ENCODE data around the gene RBL2. TPM values are rescaled to one million over a fixed set of nuclear protein-coding genes. Genes with fewer than 3 reads are reported as not detected.
A peak's percentile ranks its signal among the peaks of the same experiment; 100 is the strongest.
"Not testable (repeated sequence)": the region's sequence is repeated elsewhere in the genome, so short reads cannot be mapped to it uniquely, and the experiment has no call there.

The RBL2 gene, protein sequence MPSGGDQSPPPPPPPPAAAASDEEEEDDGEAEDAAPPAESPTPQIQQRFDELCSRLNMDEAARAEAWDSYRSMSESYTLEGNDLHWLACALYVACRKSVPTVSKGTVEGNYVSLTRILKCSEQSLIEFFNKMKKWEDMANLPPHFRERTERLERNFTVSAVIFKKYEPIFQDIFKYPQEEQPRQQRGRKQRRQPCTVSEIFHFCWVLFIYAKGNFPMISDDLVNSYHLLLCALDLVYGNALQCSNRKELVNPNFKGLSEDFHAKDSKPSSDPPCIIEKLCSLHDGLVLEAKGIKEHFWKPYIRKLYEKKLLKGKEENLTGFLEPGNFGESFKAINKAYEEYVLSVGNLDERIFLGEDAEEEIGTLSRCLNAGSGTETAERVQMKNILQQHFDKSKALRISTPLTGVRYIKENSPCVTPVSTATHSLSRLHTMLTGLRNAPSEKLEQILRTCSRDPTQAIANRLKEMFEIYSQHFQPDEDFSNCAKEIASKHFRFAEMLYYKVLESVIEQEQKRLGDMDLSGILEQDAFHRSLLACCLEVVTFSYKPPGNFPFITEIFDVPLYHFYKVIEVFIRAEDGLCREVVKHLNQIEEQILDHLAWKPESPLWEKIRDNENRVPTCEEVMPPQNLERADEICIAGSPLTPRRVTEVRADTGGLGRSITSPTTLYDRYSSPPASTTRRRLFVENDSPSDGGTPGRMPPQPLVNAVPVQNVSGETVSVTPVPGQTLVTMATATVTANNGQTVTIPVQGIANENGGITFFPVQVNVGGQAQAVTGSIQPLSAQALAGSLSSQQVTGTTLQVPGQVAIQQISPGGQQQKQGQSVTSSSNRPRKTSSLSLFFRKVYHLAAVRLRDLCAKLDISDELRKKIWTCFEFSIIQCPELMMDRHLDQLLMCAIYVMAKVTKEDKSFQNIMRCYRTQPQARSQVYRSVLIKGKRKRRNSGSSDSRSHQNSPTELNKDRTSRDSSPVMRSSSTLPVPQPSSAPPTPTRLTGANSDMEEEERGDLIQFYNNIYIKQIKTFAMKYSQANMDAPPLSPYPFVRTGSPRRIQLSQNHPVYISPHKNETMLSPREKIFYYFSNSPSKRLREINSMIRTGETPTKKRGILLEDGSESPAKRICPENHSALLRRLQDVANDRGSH
- polyA plus RNA-seq, result 146 and 150 TPM in 2 replicates
- polyA minus RNA-seq, result 114 and 121 TPM in 2 replicates

DNA sequence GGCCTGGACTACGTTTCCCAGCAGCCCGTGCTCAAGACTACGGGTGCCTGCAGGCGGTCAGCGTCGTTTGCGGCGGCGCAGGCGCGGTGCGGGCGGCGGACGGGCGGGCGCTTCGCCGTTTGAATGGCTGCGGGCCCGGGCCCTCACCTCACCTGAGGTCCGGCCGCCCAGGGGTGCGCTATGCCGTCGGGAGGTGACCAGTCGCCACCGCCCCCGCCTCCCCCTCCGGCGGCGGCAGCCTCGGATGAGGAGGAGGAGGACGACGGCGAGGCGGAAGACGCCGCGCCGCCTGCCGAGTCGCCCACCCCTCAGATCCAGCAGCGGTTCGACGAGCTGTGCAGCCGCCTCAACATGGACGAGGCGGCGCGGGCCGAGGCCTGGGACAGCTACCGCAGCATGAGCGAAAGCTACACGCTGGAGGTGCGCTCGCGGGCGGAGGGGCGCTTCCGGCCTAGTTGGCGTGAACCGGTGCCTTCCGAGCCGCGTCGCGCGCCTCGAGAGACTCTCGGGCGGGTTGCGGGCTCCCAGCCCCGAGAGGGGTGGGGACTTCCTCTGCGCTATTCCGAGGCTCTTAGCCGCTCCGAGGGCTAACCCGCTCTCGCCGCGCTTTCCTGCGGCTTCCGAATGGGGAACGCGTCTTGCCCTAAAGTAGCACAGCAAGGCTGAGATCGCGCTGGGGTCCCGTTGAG, at the start of gene RBL2:
Gene RBL2 (plus strand): TSS at position 95 of the 689 bp plus-strand sequence. CDS start 86 bp downstream, at position 181.
- no peaks in the 10 kb centered on the region for H3K9me3 ChIP-seq (ENCODE audit: low read length)
- no peaks in the 10 kb centered on the region for H3K27me3 ChIP-seq (ENCODE audit: insufficient read depth, low read depth, low read length)
- peak within 1 kb of the TSS; percentile 99 for H3K4me3 ChIP-seq (ENCODE audit: low read length)
- H4K20me1 ChIP-seq (ENCODE audit: insufficient read depth), result no peaks in the 10 kb centered on the region
- no peak for TF ChIP-seq EZH2 (IDR thresholded peaks at IDR 0.05; ENCODE audit: borderline replicate concordance, insufficient read depth, low read length, poor library complexity, severe bottlenecking)
- peak; percentile 31 for TF ChIP-seq TAF1 (IDR thresholded peaks at IDR 0.05; ENCODE audit: low read depth)
- TF ChIP-seq, protein P1, sequence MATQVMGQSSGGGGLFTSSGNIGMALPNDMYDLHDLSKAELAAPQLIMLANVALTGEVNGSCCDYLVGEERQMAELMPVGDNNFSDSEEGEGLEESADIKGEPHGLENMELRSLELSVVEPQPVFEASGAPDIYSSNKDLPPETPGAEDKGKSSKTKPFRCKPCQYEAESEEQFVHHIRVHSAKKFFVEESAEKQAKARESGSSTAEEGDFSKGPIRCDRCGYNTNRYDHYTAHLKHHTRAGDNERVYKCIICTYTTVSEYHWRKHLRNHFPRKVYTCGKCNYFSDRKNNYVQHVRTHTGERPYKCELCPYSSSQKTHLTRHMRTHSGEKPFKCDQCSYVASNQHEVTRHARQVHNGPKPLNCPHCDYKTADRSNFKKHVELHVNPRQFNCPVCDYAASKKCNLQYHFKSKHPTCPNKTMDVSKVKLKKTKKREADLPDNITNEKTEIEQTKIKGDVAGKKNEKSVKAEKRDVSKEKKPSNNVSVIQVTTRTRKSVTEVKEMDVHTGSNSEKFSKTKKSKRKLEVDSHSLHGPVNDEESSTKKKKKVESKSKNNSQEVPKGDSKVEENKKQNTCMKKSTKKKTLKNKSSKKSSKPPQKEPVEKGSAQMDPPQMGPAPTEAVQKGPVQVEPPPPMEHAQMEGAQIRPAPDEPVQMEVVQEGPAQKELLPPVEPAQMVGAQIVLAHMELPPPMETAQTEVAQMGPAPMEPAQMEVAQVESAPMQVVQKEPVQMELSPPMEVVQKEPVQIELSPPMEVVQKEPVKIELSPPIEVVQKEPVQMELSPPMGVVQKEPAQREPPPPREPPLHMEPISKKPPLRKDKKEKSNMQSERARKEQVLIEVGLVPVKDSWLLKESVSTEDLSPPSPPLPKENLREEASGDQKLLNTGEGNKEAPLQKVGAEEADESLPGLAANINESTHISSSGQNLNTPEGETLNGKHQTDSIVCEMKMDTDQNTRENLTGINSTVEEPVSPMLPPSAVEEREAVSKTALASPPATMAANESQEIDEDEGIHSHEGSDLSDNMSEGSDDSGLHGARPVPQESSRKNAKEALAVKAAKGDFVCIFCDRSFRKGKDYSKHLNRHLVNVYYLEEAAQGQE (IDR thresholded peaks at IDR 0.05; ENCODE audit: borderline replicate concordance), result peak; percentile 30
- no peak for TF ChIP-seq RAD21 (conservative IDR thresholded peaks at IDR 0.05)
- peak; percentile 90 for TF ChIP-seq POLR2AphosphoS5 (IDR thresholded peaks at IDR 0.05)
- peak; percentile 72 for TF ChIP-seq MXI1 (conservative IDR thresholded peaks at IDR 0.05; ENCODE audit: poor library complexity, severe bottlenecking)
- peak; percentile 32 for TF ChIP-seq EP300 (conservative IDR thresholded peaks at IDR 0.05; ENCODE audit: poor library complexity, severe bottlenecking)
- no peak for TF ChIP-seq SMC3 (conservative IDR thresholded peaks at IDR 0.05; ENCODE audit: poor library complexity)
- TF ChIP-seq, protein P2, sequence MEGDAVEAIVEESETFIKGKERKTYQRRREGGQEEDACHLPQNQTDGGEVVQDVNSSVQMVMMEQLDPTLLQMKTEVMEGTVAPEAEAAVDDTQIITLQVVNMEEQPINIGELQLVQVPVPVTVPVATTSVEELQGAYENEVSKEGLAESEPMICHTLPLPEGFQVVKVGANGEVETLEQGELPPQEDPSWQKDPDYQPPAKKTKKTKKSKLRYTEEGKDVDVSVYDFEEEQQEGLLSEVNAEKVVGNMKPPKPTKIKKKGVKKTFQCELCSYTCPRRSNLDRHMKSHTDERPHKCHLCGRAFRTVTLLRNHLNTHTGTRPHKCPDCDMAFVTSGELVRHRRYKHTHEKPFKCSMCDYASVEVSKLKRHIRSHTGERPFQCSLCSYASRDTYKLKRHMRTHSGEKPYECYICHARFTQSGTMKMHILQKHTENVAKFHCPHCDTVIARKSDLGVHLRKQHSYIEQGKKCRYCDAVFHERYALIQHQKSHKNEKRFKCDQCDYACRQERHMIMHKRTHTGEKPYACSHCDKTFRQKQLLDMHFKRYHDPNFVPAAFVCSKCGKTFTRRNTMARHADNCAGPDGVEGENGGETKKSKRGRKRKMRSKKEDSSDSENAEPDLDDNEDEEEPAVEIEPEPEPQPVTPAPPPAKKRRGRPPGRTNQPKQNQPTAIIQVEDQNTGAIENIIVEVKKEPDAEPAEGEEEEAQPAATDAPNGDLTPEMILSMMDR (IDR thresholded peaks at IDR 0.05; ENCODE audit: poor library complexity, severe bottlenecking), result peak; percentile 13
- peak within 1 kb of the TSS; percentile 88 for H3K27ac ChIP-seq (ENCODE audit: low read length)
- H3K9ac ChIP-seq (ENCODE audit: low read length), result peak within 1 kb of the TSS; percentile 94
- no peaks in the 10 kb centered on the region for H3K9me2 ChIP-seq (ENCODE audit: insufficient read depth, low read length)
- peak within 1 kb of the TSS; percentile 74 for H3K4me2 ChIP-seq (ENCODE audit: low read length)
- peaks cover 31% of the 10 kb centered on the region for H3K79me2 ChIP-seq (replicated peaks; ENCODE audit: insufficient read depth, low read length)
- no peaks in the 10 kb centered on the region for H3F3A ChIP-seq (ENCODE audit: insufficient read depth, low read length, poor library complexity, severe bottlenecking)
- H2AFZ ChIP-seq (ENCODE audit: low read depth, low read length), result peak within 1 kb of the TSS; percentile 88
- H3K36me3 ChIP-seq (ENCODE audit: insufficient read depth, low read length), result no peaks in the 10 kb centered on the region

DNA sequence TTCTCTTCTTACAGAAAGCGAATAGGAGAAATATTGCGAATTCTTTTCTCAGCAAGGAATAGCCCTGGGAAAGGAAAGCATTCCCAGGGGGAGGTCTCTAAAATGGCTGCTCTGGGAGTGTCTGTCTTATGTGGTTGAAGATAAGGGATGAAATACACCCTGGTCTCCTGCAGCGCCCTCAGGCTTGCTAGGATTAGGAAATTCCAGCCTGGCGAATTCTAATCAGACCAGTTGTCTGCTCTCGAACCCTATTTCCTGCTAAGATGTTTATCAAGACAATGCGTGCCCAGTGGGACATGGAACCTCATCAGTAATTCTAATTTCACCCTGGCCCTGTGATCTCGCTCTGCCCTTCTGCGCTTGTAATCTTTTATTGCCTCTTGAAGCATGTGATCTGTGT, 49.7 kb upstream of the RBL2 start:
- not testable (repeated sequence) for H3F3A ChIP-seq (ENCODE audit: insufficient read depth, low read length, poor library complexity, severe bottlenecking); H4K20me1 ChIP-seq (ENCODE audit: insufficient read depth); H2AFZ ChIP-seq (ENCODE audit: low read depth, low read length); H3K27me3 ChIP-seq (ENCODE audit: insufficient read depth, low read depth, low read length); H3K4me3 ChIP-seq (ENCODE audit: low read length); H3K79me2 ChIP-seq (replicated peaks; ENCODE audit: insufficient read depth, low read length); H3K36me3 ChIP-seq (ENCODE audit: insufficient read depth, low read length); H3K9me2 ChIP-seq (ENCODE audit: insufficient read depth, low read length); H3K9me3 ChIP-seq (ENCODE audit: low read length); H3K27ac ChIP-seq (ENCODE audit: low read length); H3K4me2 ChIP-seq (ENCODE audit: low read length); H3K9ac ChIP-seq (ENCODE audit: low read length)

All from neural cell (in vitro differentiated cells).